ENCODE results near the gene SYF2. TPM values are rescaled to one million over a fixed set of nuclear protein-coding genes. Genes with fewer than 3 reads are reported as not detected.

Gene SYF2
- total RNA-seq, 4 donors from 2014 or later: 24.8 to 45.7 (median 30.9) TPM

DNA sequence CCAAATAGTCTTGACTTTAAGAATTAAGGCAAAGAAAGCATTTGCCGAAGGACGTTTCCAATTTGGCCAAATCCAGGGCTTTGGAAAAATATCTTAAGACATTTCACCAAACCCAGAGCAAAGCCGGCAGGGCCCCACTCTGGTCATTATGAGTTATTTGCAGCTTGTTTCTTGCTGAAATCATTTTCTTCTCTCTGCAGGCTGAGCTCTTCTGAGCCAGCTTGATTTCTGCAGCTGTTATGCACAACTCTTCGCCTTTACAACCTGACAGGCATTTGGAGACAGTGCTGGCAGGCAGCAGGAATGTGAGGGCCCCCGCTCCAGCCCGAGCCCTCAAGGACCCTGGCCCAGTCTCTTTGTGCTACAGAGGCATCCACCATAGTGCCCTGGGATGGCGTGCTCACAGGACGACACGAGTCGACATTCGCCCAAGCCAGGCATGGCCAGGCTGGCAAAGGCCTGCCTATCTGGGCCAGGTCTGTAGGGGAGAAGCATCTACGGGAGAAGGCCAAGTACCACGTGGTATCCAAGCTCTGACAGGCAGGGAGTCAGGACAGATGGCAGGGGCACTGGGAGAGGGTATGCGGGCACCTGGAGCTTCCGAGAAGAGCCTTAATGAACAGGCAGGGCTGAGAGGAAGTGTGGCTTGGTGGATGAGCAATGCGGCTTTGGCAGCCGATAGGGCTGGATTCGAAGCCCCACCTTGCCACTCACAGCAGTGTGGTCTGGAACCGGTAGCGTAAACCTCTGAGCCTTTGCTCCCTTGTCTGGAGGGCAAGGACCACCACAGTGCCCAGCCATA lies 32.3 kb downstream of the SYF2 start:
- H3K36me3 ChIP-seq: no peaks in the 10 kb centered on the region
- H3K9me3 ChIP-seq: no peaks in the 10 kb centered on the region
- no peak for TF ChIP-seq POLR2A (IDR thresholded peaks at IDR 0.05)
- TF ChIP-seq, protein P1, sequence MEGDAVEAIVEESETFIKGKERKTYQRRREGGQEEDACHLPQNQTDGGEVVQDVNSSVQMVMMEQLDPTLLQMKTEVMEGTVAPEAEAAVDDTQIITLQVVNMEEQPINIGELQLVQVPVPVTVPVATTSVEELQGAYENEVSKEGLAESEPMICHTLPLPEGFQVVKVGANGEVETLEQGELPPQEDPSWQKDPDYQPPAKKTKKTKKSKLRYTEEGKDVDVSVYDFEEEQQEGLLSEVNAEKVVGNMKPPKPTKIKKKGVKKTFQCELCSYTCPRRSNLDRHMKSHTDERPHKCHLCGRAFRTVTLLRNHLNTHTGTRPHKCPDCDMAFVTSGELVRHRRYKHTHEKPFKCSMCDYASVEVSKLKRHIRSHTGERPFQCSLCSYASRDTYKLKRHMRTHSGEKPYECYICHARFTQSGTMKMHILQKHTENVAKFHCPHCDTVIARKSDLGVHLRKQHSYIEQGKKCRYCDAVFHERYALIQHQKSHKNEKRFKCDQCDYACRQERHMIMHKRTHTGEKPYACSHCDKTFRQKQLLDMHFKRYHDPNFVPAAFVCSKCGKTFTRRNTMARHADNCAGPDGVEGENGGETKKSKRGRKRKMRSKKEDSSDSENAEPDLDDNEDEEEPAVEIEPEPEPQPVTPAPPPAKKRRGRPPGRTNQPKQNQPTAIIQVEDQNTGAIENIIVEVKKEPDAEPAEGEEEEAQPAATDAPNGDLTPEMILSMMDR (IDR thresholded peaks at IDR 0.05): no peak
- H3K27ac ChIP-seq: no peak overlapping the region
- H3K4me3 ChIP-seq: no peak overlapping the region
- no peaks in the 10 kb centered on the region for H3K27me3 ChIP-seq
- no peak for DNase-seq
- H3K4me1 ChIP-seq: peaks cover 0 to 23% (median 0%) of the 10 kb centered on the region in 4 donors

DNA sequence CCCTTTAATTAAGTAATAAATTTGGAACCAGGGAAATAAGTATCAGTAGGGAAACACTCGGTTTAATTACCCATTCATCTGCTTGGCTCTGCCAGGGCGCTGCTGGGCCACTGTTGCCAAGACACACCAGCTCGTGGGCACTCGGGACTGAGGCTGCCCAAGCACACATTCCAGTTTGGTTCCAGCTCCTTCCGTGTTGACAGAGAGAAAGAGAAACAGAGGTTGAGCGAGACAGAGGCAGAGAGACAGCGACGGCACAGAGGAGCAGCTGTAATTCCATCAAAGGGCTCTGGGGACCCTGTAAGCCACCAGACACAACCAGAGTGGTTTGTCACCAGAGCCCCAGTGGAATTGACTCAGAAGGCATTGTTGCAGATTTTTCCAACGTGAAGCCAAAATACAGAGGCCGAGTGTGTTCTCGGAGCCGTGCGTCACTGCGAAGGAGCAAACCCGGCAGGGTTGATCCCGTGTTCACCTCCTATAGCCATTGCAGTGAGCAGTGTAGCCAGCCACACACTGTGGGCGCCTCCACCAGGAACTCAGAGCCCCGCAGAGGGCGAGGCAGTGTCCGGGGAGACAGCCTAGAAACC lies 33.5 kb downstream of the SYF2 start:
- Histone ChIP-seq H3K4me1 (peaks cover 0 to 23% (median 0%) of the 10 kb centered on the region in 4 donors), H3K27me3 (no peaks in the 10 kb centered on the region), H3K27ac (peak overlapping the region in 3 of 4 donors; percentile 41 to 74 (median 56)), H3K4me3 (no peak overlapping the region), H3K36me3 (no peaks in the 10 kb centered on the region), H3K9me3 (no peaks in the 10 kb centered on the region)
- peak in 2 of 3 donors; percentile 51 to 55 for DNase-seq
- no peak for TF ChIP-seq POLR2A (IDR thresholded peaks at IDR 0.05)
- TF ChIP-seq, protein P1 (IDR thresholded peaks at IDR 0.05): peak in 3 of 6 experiments; percentile 14 to 24 (median 21)

DNA sequence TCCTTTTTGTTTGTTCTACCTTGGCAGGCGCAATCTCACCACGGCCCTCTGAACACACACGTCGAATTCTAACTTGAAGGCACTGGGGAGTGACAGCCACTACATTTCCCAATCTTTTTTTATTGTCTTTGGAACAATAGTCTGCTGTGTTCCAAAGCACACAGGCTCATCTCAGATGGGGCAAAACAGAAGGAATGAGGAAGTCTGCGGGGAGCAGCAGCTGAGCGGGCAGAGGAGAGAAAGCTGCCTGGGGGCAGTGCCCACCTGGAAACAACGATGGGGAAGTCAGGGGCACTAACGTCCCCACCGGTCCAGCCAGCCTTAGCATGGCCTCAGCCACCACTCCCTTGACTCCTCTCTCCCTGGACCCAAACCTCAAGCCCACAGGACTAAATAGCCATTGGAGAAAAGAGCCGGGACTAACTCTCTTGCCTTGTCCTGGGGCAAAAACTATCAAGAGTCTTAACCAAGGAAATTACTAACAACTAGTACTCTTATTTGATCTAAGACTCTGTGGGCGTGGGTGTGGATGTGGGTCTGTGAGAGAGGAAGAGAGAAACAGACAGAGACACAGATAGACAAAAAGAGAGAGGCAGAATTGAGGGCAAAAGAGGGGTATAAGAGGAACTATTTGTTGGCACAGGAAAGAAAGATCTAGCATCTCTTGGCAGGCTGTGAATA lies 34.2 kb downstream of the SYF2 start:
- H3K4me1 ChIP-seq: peaks cover 0 to 25% (median 0%) of the 10 kb centered on the region in 4 donors
- H3K9me3 ChIP-seq: no peaks in the 10 kb centered on the region
- H3K27ac ChIP-seq: peak overlapping the region in 3 of 4 donors; percentile 41 to 74 (median 56)
- no peaks in the 10 kb centered on the region for H3K36me3 ChIP-seq
- no peaks in the 10 kb centered on the region for H3K27me3 ChIP-seq
- no peak for DNase-seq
- TF ChIP-seq, protein P1 (IDR thresholded peaks at IDR 0.05): no peak
- TF ChIP-seq POLR2A (IDR thresholded peaks at IDR 0.05): no peak
- H3K4me3 ChIP-seq: no peak overlapping the region

DNA sequence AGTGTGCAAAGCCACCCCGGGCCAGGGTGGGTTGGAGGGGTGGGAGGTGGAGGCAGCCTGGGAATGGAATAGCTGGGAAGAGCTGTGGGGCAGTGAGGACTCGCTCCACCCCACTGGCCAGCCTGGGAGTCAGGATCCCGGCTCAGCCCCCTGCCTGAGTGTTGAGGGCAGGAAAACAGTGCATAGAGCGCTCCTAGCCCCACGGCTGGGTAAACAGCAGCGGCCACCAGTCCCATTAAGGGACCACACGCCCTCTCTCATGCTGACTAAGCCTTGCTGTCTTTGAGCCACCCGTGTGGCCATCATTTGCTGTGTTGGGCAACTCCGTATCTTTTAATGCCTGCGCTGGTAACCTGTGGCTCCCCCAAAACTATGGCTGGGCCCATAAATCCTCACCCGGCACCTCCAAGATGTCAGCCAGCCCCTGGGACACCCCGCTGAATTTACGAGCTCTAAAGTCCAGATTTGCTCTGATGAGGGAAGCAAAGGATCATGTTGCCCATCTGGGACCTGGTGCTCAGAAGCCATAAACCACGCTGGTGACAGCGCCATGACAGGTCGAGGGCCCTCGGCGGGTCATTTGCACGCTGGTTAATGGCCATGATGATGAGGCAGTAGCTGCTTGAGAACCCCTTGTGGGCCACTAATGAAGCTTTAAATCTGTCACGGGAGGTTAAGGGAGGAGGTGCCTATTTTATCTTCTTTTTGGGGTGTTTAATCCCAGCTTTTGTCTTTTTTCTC lies 34.9 kb downstream of the SYF2 start:
- H3K36me3 ChIP-seq: no peaks in the 10 kb centered on the region
- peaks cover 0 to 27% (median 0%) of the 10 kb centered on the region in 4 donors for H3K4me1 ChIP-seq
- no peak overlapping the region for H3K4me3 ChIP-seq
- TF ChIP-seq POLR2A (IDR thresholded peaks at IDR 0.05): no peak
- TF ChIP-seq, protein P1 (IDR thresholded peaks at IDR 0.05): no peak
- H3K27me3 ChIP-seq: no peaks in the 10 kb centered on the region
- H3K27ac ChIP-seq: peak overlapping the region in 3 of 4 donors; percentile 17 to 74 (median 56)
- no peak for DNase-seq
- H3K9me3 ChIP-seq: no peaks in the 10 kb centered on the region

DNA sequence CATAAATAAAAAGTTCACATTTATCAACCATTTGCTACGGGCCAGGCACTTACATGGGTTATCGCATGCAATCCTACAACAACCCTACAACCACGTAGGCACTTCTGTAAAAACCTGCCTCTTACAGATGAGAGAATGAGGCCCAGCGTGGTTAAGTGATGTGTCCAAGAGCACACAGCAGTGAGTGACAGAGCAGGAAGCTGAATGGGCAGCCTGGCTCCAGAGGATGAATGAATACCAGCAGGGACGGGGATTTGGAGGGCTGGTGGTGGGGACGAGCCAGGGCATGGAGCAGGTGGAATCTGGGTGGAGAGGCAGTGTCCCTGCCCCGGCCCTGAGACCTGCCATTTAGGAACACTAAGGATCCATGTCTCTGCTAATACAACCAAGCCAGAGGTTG lies 35.5 kb downstream of the SYF2 start:
- Histone ChIP-seq H3K27me3 (no peaks in the 10 kb centered on the region), H3K27ac (peak overlapping the region in 3 of 4 donors; percentile 17 to 74 (median 56)), H3K36me3 (no peaks in the 10 kb centered on the region), H3K9me3 (no peaks in the 10 kb centered on the region), H3K4me3 (no peak overlapping the region), H3K4me1 (peaks cover 0 to 27% (median 0%) of the 10 kb centered on the region in 4 donors)
- TF ChIP-seq, protein P1 (IDR thresholded peaks at IDR 0.05): no peak
- no peak for TF ChIP-seq POLR2A (IDR thresholded peaks at IDR 0.05)
- DNase-seq: no peak

All from Peyer's patch (tissue), 4 donors.